Loucy (cell line): ENCODE measurements around the gene CSNK1G3.
"Not testable (repeated sequence)": the region's sequence is repeated elsewhere in the genome, so short reads cannot be mapped to it uniquely, and the experiment has no call there.

Source experiments
- CTCF ChIP-seq: fragments of 200-600 bp; sonication (generic); conservative IDR thresholded peaks from 2 replicates; pipeline ENCODE4 v1.5.1; 2014; ENCODE audit warnings: mild to moderate bottlenecking, antibody characterized with exemption, low read length
- EZH2phosphoT487 ChIP-seq: fragments of 200-600 bp; IDR thresholded peaks from 2 replicates; pipeline ENCODE4 v1.6.1; 2018; ENCODE audit warnings: antibody characterized with exemption, mild to moderate bottlenecking, moderate library complexity, borderline replicate concordance

GRCh38 chr5:123466839-123467238, 45.1 kb upstream of the CSNK1G3 start:
- not testable (repeated sequence) for TF ChIP-seq CTCF, EZH2phosphoT487
